Activated T-helper 1 cell treated with anti-CD3 and anti-CD28 coated beads, Interleukin-2, amount 50 U/mL, for 16 hours (primary cell): ENCODE data around the gene ZSCAN32.

Experiments used
- DNase-seq, 2 donors: peaks; one replicate each; pipeline ENCODE4 v3.0.0-alpha.2; 2020; ENCODE audit warnings: low read depth in 1 of 2, low spot score in 1 of 2

The ZSCAN32 gene

GRCh38 chr16:3400779-3401688 lies at the start of gene ZSCAN32, which contains the start of gene ZNF174:
Gene ZSCAN32 (minus strand): TSS chr16:3401004. CDS start chr16:3397557, 3,447 bp downstream.
Gene ZNF174 (plus strand): TSS chr16:3401215. CDS start chr16:3402005, 790 bp downstream.
- peak; percentile 97 for DNase-seq

- no peak for DNase-seq
Measured at GRCh38 chr16:3444032-3444388, 43.2 kb upstream of the ZSCAN32 start.

GRCh38 chr16:3443108-3444031 lies 42.6 kb upstream of the ZSCAN32 start, which contains the start of the genes NAA60 and ZNF597:
Gene NAA60 (plus strand): TSS chr16:3443680. CDS start chr16:3476228, 32,548 bp downstream.
Gene ZNF597 (minus strand): TSS chr16:3443504. CDS start chr16:3443153, 351 bp downstream.
- peak; percentile 49 to 64 for DNase-seq

- DNase-seq, result no peak
Measured at GRCh38 chr16:3439637-3440036, 38.8 kb upstream of the ZSCAN32 start.

- DNase-seq, result no peak
Measured at GRCh38 chr16:3434373-3434772, 33.6 kb upstream of the ZSCAN32 start.

GRCh38 chr16:3431779-3432219 lies 31.0 kb upstream of the ZSCAN32 start:
- DNase-seq, result peak; percentile 6 to 32

- DNase-seq, result no peak
Measured at GRCh38 chr16:3413730-3414379, 13.1 kb upstream of the ZSCAN32 start.

- DNase-seq, result no peak
Measured at GRCh38 chr16:3408561-3409197, 7.9 kb upstream of the ZSCAN32 start.

GRCh38 chr16:3401719-3402397 lies 1.1 kb upstream of the ZSCAN32 start:
- no peak for DNase-seq

GRCh38 chr16:3400446-3400778 lies 392 bp downstream of the ZSCAN32 start:
- no peak for DNase-seq

GRCh38 chr16:3389663-3390338 lies 11.0 kb downstream of the ZSCAN32 start:
- no peak for DNase-seq

- no peak for DNase-seq
Measured at GRCh38 chr16:3388325-3388724, 12.5 kb downstream of the ZSCAN32 start.

- DNase-seq, result no peak
Measured at GRCh38 chr16:3383045-3383448, 17.8 kb downstream of the ZSCAN32 start.

- no peak for DNase-seq
Measured at GRCh38 chr16:3377917-3378316, 22.9 kb downstream of the ZSCAN32 start.

GRCh38 chr16:3375680-3376079 lies 25.1 kb downstream of the ZSCAN32 start:
- DNase-seq, result no peak

- no peak for DNase-seq
Measured at GRCh38 chr16:3369073-3369472, 31.7 kb downstream of the ZSCAN32 start.

- peak; percentile 53 to 78 for DNase-seq
Measured at GRCh38 chr16:3364774-3365427, 35.9 kb downstream of the ZSCAN32 start.

GRCh38 chr16:3363793-3364192 lies 37.0 kb downstream of the ZSCAN32 start:
- DNase-seq, result no peak

- DNase-seq, result no peak
Measured at GRCh38 chr16:3362931-3363330, 37.9 kb downstream of the ZSCAN32 start.
